ENCODE measurements around the gene CCNQ. TPM values are rescaled to one million over a fixed set of nuclear protein-coding genes. Genes with fewer than 3 reads are reported as not detected.

The CCNQ gene
- total RNA-seq, 1 experiment from 2014 or later, result 20.3 TPM

DNA sequence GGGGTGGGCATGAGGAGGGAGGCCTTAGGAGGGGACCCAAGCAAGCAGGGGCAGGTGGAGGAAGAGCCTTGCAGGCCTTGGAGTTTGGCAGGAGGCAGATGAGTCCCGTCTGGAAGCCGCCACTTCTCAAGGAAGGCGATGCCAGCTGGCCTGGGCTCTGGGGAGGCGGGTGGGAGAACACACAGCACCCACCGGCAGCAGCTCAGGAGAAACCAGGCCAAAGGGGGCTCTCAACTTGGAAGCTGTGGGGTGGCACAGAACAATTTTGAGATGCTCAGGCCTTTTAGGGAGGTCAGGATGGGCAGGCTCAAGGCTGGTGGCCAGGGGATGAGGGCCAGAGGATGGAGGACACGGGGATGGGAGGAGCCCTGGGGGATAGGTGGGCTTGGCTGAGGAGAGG, 36.4 kb upstream of the CCNQ start:
- no TSS peak for BruUV-seq (replicated peaks)
- DNase-seq (ENCODE audit: low read depth, low spot score), result no peak

DNA sequence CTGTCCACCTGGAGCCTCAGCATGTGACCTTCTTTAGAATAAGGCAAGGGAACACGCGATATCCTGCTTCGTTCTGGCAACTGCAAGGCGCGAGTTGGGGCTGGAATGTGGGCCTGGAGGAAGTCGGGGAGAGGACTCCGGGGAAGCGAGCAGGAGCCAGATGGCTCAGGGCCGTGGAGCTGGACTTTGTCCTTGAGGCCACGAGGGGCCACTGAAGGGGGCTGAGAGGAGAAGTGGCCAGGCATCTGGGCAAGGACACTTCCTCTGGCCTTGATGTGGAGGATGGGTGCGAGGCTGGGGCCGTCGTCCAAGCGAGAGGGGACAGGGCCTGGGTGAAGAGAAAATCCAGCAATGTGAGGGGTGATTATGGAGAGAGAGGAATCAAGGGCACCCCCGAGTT, 35.9 kb upstream of the CCNQ start:
- no TSS peak for BruUV-seq (replicated peaks)
- ATAC-seq (no peak), DNase-seq (ENCODE audit: low read depth, low spot score) (no peak)
- Histone ChIP-seq H3K36me3 (ENCODE audit: control insufficient read depth in 1 of 2, insufficient read depth in 2 of 2, low read length in 2 of 2) (no peaks in the 10 kb centered on the region), H3K27ac (ENCODE audit: low read depth, low read length) (no peak overlapping the region), H3K9ac (ENCODE audit: low read length) (no peak overlapping the region), H3K4me2 (ENCODE audit: low read length) (no peak overlapping the region), H3K4me1 (ENCODE audit: control insufficient read depth in 1 of 2, insufficient read depth in 2 of 2, low read length in 2 of 2) (no peaks in the 10 kb centered on the region), H3K4me3 (replicated peaks in 1 of 2; ENCODE audit: low read depth in 1 of 2, low read length in 2 of 2) (no peak overlapping the region), H3K79me2 (ENCODE audit: insufficient read depth, low read length) (no peaks in the 10 kb centered on the region), H3K27me3 (ENCODE audit: insufficient read depth, low read length) (no peaks in the 10 kb centered on the region), H4K20me1 (ENCODE audit: insufficient read depth) (no peaks in the 10 kb centered on the region), H3K9me3 (ENCODE audit: control insufficient read depth in 1 of 2, insufficient read depth in 1 of 2, low read depth in 1 of 2, low read length in 2 of 2) (no peaks in the 10 kb centered on the region), H3K9me2 (ENCODE audit: insufficient read depth) (no peaks in the 10 kb centered on the region), H2AFZ (ENCODE audit: low read depth, low read length, poor library complexity, severe bottlenecking) (no peak overlapping the region)
- POLR2A ChIA-PET, result no interaction called here
- RAD21 ChIA-PET (ENCODE audit: low non-redundant PET in 1 of 2, low total read pairs in 2 of 2, uncharacterized antibody in 2 of 2, unreplicated experiment in 2 of 2), result no interaction called here
- intact Hi-C loops (cut with micrococcal nuclease), result no loop called here
- CTCF ChIA-PET, result no interaction called here
- TF ChIP-seq POLR2A (IDR thresholded peaks at IDR 0.05; ENCODE audit: borderline replicate concordance, extremely low read depth, insufficient read depth, insufficient read length), result no peak
- no peak for TF ChIP-seq ZFX (IDR thresholded peaks at IDR 0.05)
- no peak for TF ChIP-seq YY1 (IDR thresholded peaks at IDR 0.05; ENCODE audit: extremely low read depth, insufficient replicate concordance, low read depth, low read length)
- TF ChIP-seq, protein P1, sequence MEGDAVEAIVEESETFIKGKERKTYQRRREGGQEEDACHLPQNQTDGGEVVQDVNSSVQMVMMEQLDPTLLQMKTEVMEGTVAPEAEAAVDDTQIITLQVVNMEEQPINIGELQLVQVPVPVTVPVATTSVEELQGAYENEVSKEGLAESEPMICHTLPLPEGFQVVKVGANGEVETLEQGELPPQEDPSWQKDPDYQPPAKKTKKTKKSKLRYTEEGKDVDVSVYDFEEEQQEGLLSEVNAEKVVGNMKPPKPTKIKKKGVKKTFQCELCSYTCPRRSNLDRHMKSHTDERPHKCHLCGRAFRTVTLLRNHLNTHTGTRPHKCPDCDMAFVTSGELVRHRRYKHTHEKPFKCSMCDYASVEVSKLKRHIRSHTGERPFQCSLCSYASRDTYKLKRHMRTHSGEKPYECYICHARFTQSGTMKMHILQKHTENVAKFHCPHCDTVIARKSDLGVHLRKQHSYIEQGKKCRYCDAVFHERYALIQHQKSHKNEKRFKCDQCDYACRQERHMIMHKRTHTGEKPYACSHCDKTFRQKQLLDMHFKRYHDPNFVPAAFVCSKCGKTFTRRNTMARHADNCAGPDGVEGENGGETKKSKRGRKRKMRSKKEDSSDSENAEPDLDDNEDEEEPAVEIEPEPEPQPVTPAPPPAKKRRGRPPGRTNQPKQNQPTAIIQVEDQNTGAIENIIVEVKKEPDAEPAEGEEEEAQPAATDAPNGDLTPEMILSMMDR (IDR thresholded peaks at IDR 0.05 in 2 of 3, conservative IDR thresholded peaks at IDR 0.05 in 1 of 3; ENCODE audit: borderline replicate concordance in 1 of 3, insufficient read depth in 1 of 3, low read depth in 2 of 3, low read length in 2 of 3), result no peak
- no peak for TF ChIP-seq EZH2phosphoT487 (IDR thresholded peaks at IDR 0.05; ENCODE audit: borderline replicate concordance)
- TF ChIP-seq RAD21 (IDR thresholded peaks at IDR 0.05; ENCODE audit: low read depth), result no peak
- TF ChIP-seq ZNF274 (IDR thresholded peaks at IDR 0.05; ENCODE audit: low read depth, low read length), result no peak
- no peak for TF ChIP-seq POLR2AphosphoS5 (IDR thresholded peaks at IDR 0.05; ENCODE audit: low read depth, low read length)
- no peak for TF ChIP-seq SIN3A (IDR thresholded peaks at IDR 0.05; ENCODE audit: low read depth)
- no peak for TF ChIP-seq ELF1 (IDR thresholded peaks at IDR 0.05; ENCODE audit: borderline replicate concordance, low read depth)

More for the DNA sequence above, 36.4 kb upstream of the CCNQ start:
- ChIA-PET RAD21 (ENCODE audit: low non-redundant PET in 1 of 2, low total read pairs in 2 of 2, uncharacterized antibody in 2 of 2, unreplicated experiment in 2 of 2) (interaction anchor here in 1 of 2 experiments (0.6 kb wide), 1 partner anchor 32 kb away, joined by 3 read pairs; no protein-coding TSS in a partner anchor), POLR2A (no interaction called here), CTCF (no interaction called here)
- Histone ChIP-seq H3K9ac (ENCODE audit: low read length) (no peak overlapping the region), H3K27ac (ENCODE audit: low read depth, low read length) (no peak overlapping the region), H3K4me2 (ENCODE audit: low read length) (no peak overlapping the region), H3K4me1 (ENCODE audit: control insufficient read depth in 1 of 2, insufficient read depth in 2 of 2, low read length in 2 of 2) (no peaks in the 10 kb centered on the region), H3K27me3 (ENCODE audit: insufficient read depth, low read length) (no peaks in the 10 kb centered on the region), H3K9me3 (ENCODE audit: control insufficient read depth in 1 of 2, insufficient read depth in 1 of 2, low read depth in 1 of 2, low read length in 2 of 2) (no peaks in the 10 kb centered on the region), H3K9me2 (ENCODE audit: insufficient read depth) (no peaks in the 10 kb centered on the region), H3K79me2 (ENCODE audit: insufficient read depth, low read length) (no peaks in the 10 kb centered on the region), H3K36me3 (ENCODE audit: control insufficient read depth in 1 of 2, insufficient read depth in 2 of 2, low read length in 2 of 2) (no peaks in the 10 kb centered on the region), H3K4me3 (replicated peaks in 1 of 2; ENCODE audit: low read depth in 1 of 2, low read length in 2 of 2) (no peak overlapping the region), H2AFZ (ENCODE audit: low read depth, low read length, poor library complexity, severe bottlenecking) (no peak overlapping the region), H4K20me1 (ENCODE audit: insufficient read depth) (no peaks in the 10 kb centered on the region)
- no peak for ATAC-seq
- TF ChIP-seq SP1 (IDR thresholded peaks at IDR 0.05; ENCODE audit: low read depth) (no peak), SIN3A (IDR thresholded peaks at IDR 0.05; ENCODE audit: low read depth) (no peak), RAD21 (IDR thresholded peaks at IDR 0.05; ENCODE audit: low read depth) (no peak), JUND (IDR thresholded peaks at IDR 0.05) (no peak), SRF (IDR thresholded peaks at IDR 0.05; ENCODE audit: low read depth) (no peak), EZH2 (IDR thresholded peaks at IDR 0.05) (no peak), TCF7L2 (IDR thresholded peaks at IDR 0.05; ENCODE audit: borderline replicate concordance, extremely low read depth, insufficient read depth, insufficient read length) (no peak)
- TF ChIP-seq, protein P1 (IDR thresholded peaks at IDR 0.05 in 2 of 3, conservative IDR thresholded peaks at IDR 0.05 in 1 of 3; ENCODE audit: borderline replicate concordance in 1 of 3, insufficient read depth in 1 of 3, low read depth in 2 of 3, low read length in 2 of 3), result no peak
- intact Hi-C loops (cut with micrococcal nuclease), result no loop called here
